Airway epithelial cell (primary cell): Measurements from ENCODE around the gene PCDHA9. TPM values are rescaled to one million over a fixed set of nuclear protein-coding genes. Genes with fewer than 3 reads are reported as not detected.

Source experiments
- total RNA-seq: library from RNA; depleted of rRNA; stranded (reverse); fragments of >200 nt; gene quantifications from 2 replicates; pipeline ENCODE4 v1.2.3, GENCODE V29; 2015

Gene PCDHA9
- total RNA-seq, 1 donor from 2014 or later: not detected

Other genes with a start within 250 kb of the PCDHA9 start
- 0.35 TPM in 1 of 2 replicates, not detected in the other for gene CD14, start 215.2 kb upstream of the PCDHA9 start, total RNA-seq
- gene TMCO6, start 208.9 kb upstream of the PCDHA9 start, total RNA-seq: 20.9 and 39.2 TPM in 2 replicates
- 64.0 and 70.0 TPM in 2 replicates for gene NDUFA2, start 200.8 kb upstream of the PCDHA9 start, total RNA-seq
- gene IK, start 200.6 kb upstream of the PCDHA9 start, total RNA-seq: 74.9 and 77.6 TPM in 2 replicates
- gene WDR55, start 183.5 kb upstream of the PCDHA9 start, total RNA-seq: 12.9 and 19.2 TPM in 2 replicates
- 0.28 and 0.35 TPM in 2 replicates for gene DND1, start 174.8 kb upstream of the PCDHA9 start, total RNA-seq
- gene HARS1, start 157.0 kb upstream of the PCDHA9 start, total RNA-seq: 83.6 TPM in 2 replicates
- 33.1 and 35.0 TPM in 2 replicates for gene HARS2, start 156.9 kb upstream of the PCDHA9 start, total RNA-seq
- gene ZMAT2, start 147.9 kb upstream of the PCDHA9 start, total RNA-seq: 33.2 and 34.5 TPM in 2 replicates
- 0.14 TPM in 2 replicates for gene PCDHA1, start 62.2 kb upstream of the PCDHA9 start, total RNA-seq
- gene PCDHA2, start 53.5 kb upstream of the PCDHA9 start, total RNA-seq: not detected in 2 replicates
- gene PCDHA3, start 47.3 kb upstream of the PCDHA9 start, total RNA-seq: not detected in 2 replicates
- 0.23 and 0.42 TPM in 2 replicates for gene PCDHA4, start 41.3 kb upstream of the PCDHA9 start, total RNA-seq
- not detected in 2 replicates for gene PCDHA5, start 26.8 kb upstream of the PCDHA9 start, total RNA-seq
- gene PCDHA6, start 20.4 kb upstream of the PCDHA9 start, total RNA-seq: not detected in 2 replicates
- gene PCDHA7, start 14.1 kb upstream of the PCDHA9 start, total RNA-seq: not detected in 2 replicates
- gene PCDHA8, start 7.2 kb upstream of the PCDHA9 start, total RNA-seq: not detected in 2 replicates
- not detected in 2 replicates for gene PCDHA10, start 7.5 kb downstream of the PCDHA9 start, total RNA-seq
- gene PCDHA11, start 20.6 kb downstream of the PCDHA9 start, total RNA-seq: not detected in 2 replicates
- gene PCDHA12, start 26.9 kb downstream of the PCDHA9 start, total RNA-seq: not detected in 2 replicates
- not detected in 2 replicates for gene PCDHA13, start 33.7 kb downstream of the PCDHA9 start, total RNA-seq
- 0.07 TPM in 1 of 2 replicates, not detected in the other for gene PCDHAC1, start 77.9 kb downstream of the PCDHA9 start, total RNA-seq
- 0.42 and 1.1 TPM in 2 replicates for gene PCDHAC2, start 118.1 kb downstream of the PCDHA9 start, total RNA-seq
- not detected in 2 replicates for gene PCDHB1, start 203.0 kb downstream of the PCDHA9 start, total RNA-seq
- gene PCDHB2, start 246.2 kb downstream of the PCDHA9 start, total RNA-seq: 0.14 TPM in 1 of 2 replicates, not detected in the other